H9 (cell line): ENCODE data around the gene CCR5. TPM values are rescaled to one million over a fixed set of nuclear protein-coding genes. Genes with fewer than 3 reads are reported as not detected.

Experiments used
- DNase-seq: peaks from one replicate; pipeline ENCODE4 v3.0.0-alpha.2; 2017
- H2AFZ ChIP-seq: one replicate; pipeline ENCODE4 v1.6.1; 2013; ENCODE audit warnings: mild to moderate bottlenecking, low read length, control low read depth, moderate library complexity
- H2AK5ac ChIP-seq: 2 replicates; pipeline ENCODE4 v1.6.1; 2013; ENCODE audit warnings: low read length, control low read depth, mixed read lengths; ENCODE audit not compliant: insufficient read length
- H2BK120ac ChIP-seq: one replicate; pipeline ENCODE4 v1.6.1; 2013; ENCODE audit warnings: low read depth, mild to moderate bottlenecking, low read length, control low read depth, inconsistent platforms; ENCODE audit not compliant: poor library complexity, severe bottlenecking
- H2BK12ac ChIP-seq: 2 replicates; pipeline ENCODE4 v1.6.1; 2013; ENCODE audit warnings: low read length, control low read depth, mixed read lengths, low read depth; ENCODE audit not compliant: insufficient read length
- H2BK15ac ChIP-seq: 2 replicates; pipeline ENCODE4 v1.6.1; 2013; ENCODE audit warnings: low read depth, low read length, control low read depth
- H2BK20ac ChIP-seq: one replicate; pipeline ENCODE4 v1.6.1; 2013; ENCODE audit warnings: low read depth, mild to moderate bottlenecking, low read length, control low read depth, inconsistent platforms; ENCODE audit not compliant: poor library complexity, severe bottlenecking
- H2BK5ac ChIP-seq: 2 replicates; pipeline ENCODE4 v1.6.1; 2013; ENCODE audit warnings: low read length, control low read depth, mixed read lengths; ENCODE audit not compliant: insufficient read length
- H3K14ac ChIP-seq: 2 replicates; pipeline ENCODE4 v1.6.1; 2013; ENCODE audit warnings: low read length, control low read depth; ENCODE audit not compliant: insufficient read depth
- H3K18ac ChIP-seq: 2 replicates; pipeline ENCODE4 v1.6.1; 2013; ENCODE audit warnings: low read depth, mild to moderate bottlenecking, mixed read lengths, low read length, control low read depth; ENCODE audit not compliant: insufficient read length
- H3K23ac ChIP-seq: 2 replicates; pipeline ENCODE4 v1.6.1; 2013; ENCODE audit warnings: low read length, control low read depth, mixed read lengths, low read depth; ENCODE audit not compliant: insufficient read length
- H3K23me2 ChIP-seq: 2 replicates; pipeline ENCODE4 v1.6.1; 2013; ENCODE audit warnings: low read depth, mild to moderate bottlenecking, mixed read lengths, low read length, control low read depth; ENCODE audit not compliant: insufficient read length, poor library complexity, severe bottlenecking
- H3K27ac ChIP-seq: 2 replicates; pipeline ENCODE4 v1.5.1; 2013; ENCODE audit warnings: low read length, control low read depth, mixed read lengths, low read depth; ENCODE audit not compliant: insufficient read length
- H3K27me3 ChIP-seq: 2 replicates; pipeline ENCODE4 v1.6.1; 2013; ENCODE audit warnings: low read length, control low read depth, inconsistent platforms; ENCODE audit not compliant: insufficient read depth
- H3K4ac ChIP-seq: 2 replicates; pipeline ENCODE4 v1.6.1; 2013; ENCODE audit warnings: low read depth, mild to moderate bottlenecking, control low read depth, inconsistent platforms, low read length, moderate library complexity
- H3K4me1 ChIP-seq: 2 replicates; pipeline ENCODE4 v1.6.1; 2013; ENCODE audit warnings: low read length, control low read depth, inconsistent platforms; ENCODE audit not compliant: insufficient read depth
- H3K4me2 ChIP-seq: 2 replicates; pipeline ENCODE4 v1.6.1; 2013; ENCODE audit warnings: low read length, control low read depth, mixed read lengths; ENCODE audit not compliant: insufficient read length, insufficient read depth
- H3K56ac ChIP-seq: 2 replicates; pipeline ENCODE4 v1.6.1; 2013; ENCODE audit warnings: low read depth, mild to moderate bottlenecking, mixed read lengths, low read length, control low read depth; ENCODE audit not compliant: insufficient read length
- H3K79me1 ChIP-seq: 2 replicates; pipeline ENCODE4 v1.6.1; 2013; ENCODE audit warnings: low read depth, mild to moderate bottlenecking, moderate library complexity, low read length, control low read depth, inconsistent platforms; ENCODE audit not compliant: insufficient read depth, poor library complexity, severe bottlenecking
- H3K79me2 ChIP-seq: 2 replicates; pipeline ENCODE4 v1.6.1; 2013; ENCODE audit warnings: low read length, control low read depth, inconsistent platforms; ENCODE audit not compliant: insufficient read depth
- H3K9ac ChIP-seq: 2 replicates; pipeline ENCODE4 v1.6.1; 2013; ENCODE audit warnings: low read length, control low read depth, mixed read lengths; ENCODE audit not compliant: insufficient read length; ENCODE audit errors: extremely low read depth
- H3K9me3 ChIP-seq: one replicate; pipeline ENCODE4 v1.6.1; 2013; ENCODE audit warnings: low read depth, low read length, inconsistent platforms; ENCODE audit not compliant: control insufficient read depth
- H3T11ph ChIP-seq: one replicate; pipeline ENCODE4 v1.6.1; 2013; ENCODE audit warnings: mild to moderate bottlenecking, low read length, control low read depth, inconsistent platforms
- H4K20me1 ChIP-seq: one replicate; pipeline ENCODE4 v1.6.1; 2013; ENCODE audit not compliant: control insufficient read depth, insufficient read length, insufficient read depth
- H4K5ac ChIP-seq: 2 replicates; pipeline ENCODE4 v1.6.1; 2013; ENCODE audit warnings: low read depth, mild to moderate bottlenecking, mixed read lengths, low read length, control low read depth; ENCODE audit not compliant: insufficient read length
- H4K8ac ChIP-seq: replicated peaks from 2 replicates; pipeline ENCODE4 v1.6.1; 2013; ENCODE audit warnings: low read length, control low read depth, mixed read lengths, low read depth; ENCODE audit not compliant: insufficient read length
- H4K91ac ChIP-seq: 2 replicates; pipeline ENCODE4 v1.6.1; 2013; ENCODE audit warnings: low read depth, mild to moderate bottlenecking, moderate library complexity, mixed read lengths, low read length, control low read depth; ENCODE audit not compliant: insufficient read length
- H3K27ac Mint-ChIP-seq, 3 experiments: 2 replicates in 2 of 3; 3 replicates in 1 of 3; pipeline ENCODE4 v1.8.0; 2020 to 2021; ENCODE audit warnings: mixed read lengths in 3 of 3, mild to moderate bottlenecking in 1 of 3, moderate library complexity in 1 of 3
- H3K27me3 Mint-ChIP-seq: 2 replicates; pipeline ENCODE4 v1.8.0; 2021; ENCODE audit warnings: low read depth, mild to moderate bottlenecking, moderate library complexity, mixed read lengths
- H3K36me3 Mint-ChIP-seq, 3 experiments: 2 replicates in 2 of 3; 3 replicates in 1 of 3; pipeline ENCODE4 v1.8.0; 2020 to 2021; ENCODE audit warnings: low read depth in 3 of 3, mixed read lengths in 3 of 3; ENCODE audit not compliant: insufficient read depth in 1 of 3
- H3K4me1 Mint-ChIP-seq, 2 experiments: 2 replicates each; pipeline ENCODE4 v1.8.0; 2020; ENCODE audit warnings: mixed read lengths in 2 of 2
- H3K4me3 Mint-ChIP-seq, 2 experiments: 2 replicates in 1 of 2; 3 replicates in 1 of 2; pipeline ENCODE4 v1.8.0; 2020 to 2021; ENCODE audit warnings: mild to moderate bottlenecking in 2 of 2, mixed read lengths in 2 of 2, moderate library complexity in 1 of 2
- H3K9me3 Mint-ChIP-seq, 2 experiments: 2 replicates in 1 of 2; 3 replicates in 1 of 2; pipeline ENCODE4 v1.8.0; 2020; ENCODE audit warnings: mild to moderate bottlenecking in 2 of 2, mixed read lengths in 2 of 2, moderate library complexity in 1 of 2
- CTCF ChIP-seq: fragments of 200-600 bp; sonication (generic); conservative IDR thresholded peaks from 3 replicates; pipeline ENCODE4 v1.8.0; 2021; ENCODE audit warnings: antibody characterized with exemption, mild to moderate bottlenecking
- WGBS: extraction: QIAGEN DNeasy Blood & Tissue Kit; methylation state at CpG from one replicate; pipeline ENCODE4 v1.1.7; 2013; ENCODE audit warnings: missing lambda C conversion rate, low lambda C conversion rate, mixed read lengths; ENCODE audit not compliant: insufficient read length; ENCODE audit errors: extremely low coverage; 5-methylcytosine and 5-hydroxymethylcytosine counted together
- total RNA-seq: library from RNA; stranded (reverse); gene quantifications from 2 replicates; pipeline ENCODE4 v1.2.1, GENCODE V29; 2021

The CCR5 gene
- total RNA-seq, 1 experiment from 2014 or later, result not detected

DNA sequence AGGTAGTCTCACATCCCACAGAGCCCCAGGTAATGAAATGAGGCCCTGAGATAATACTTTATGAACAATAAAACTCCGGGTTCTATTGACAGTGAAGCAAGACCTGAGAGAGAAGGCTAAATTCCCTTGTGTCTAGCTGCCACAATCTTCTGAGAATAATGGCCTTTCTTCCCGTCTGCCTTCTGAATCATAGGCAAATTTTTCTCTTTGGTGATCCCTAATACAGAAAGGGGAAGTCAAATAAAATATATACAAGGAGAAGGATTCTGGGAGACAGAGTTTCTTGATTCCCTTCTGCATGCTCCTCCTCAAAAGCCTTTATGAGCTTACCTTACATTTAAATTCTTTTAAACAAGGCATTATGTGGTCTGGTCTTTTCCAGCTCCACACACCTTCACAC is 46.7 kb upstream of the CCR5 start:
- Histone ChIP-seq H3K56ac (no peak overlapping the region), H3K9me3 (no peaks in the 10 kb centered on the region)

More for the DNA sequence above, 46.7 kb upstream of the CCR5 start:
- Histone ChIP-seq H4K91ac (no peak overlapping the region), H2BK5ac (no peak overlapping the region), H3K4me1 (no peaks in the 10 kb centered on the region), H2BK12ac (no peak overlapping the region), H3K23me2 (no peaks in the 10 kb centered on the region), H3K4ac (no peak overlapping the region), H4K8ac (no peak overlapping the region), H3K14ac (no peak overlapping the region), H3K18ac (no peak overlapping the region), H2BK120ac (no peak overlapping the region), H2AFZ (no peak overlapping the region), H3K27ac (no peak overlapping the region), H3K4me2 (no peak overlapping the region), H4K5ac (no peak overlapping the region), H4K20me1 (no peaks in the 10 kb centered on the region), H2AK5ac (no peak overlapping the region), H3K27me3 (no peaks in the 10 kb centered on the region; the same call in 1 of the 2 replicates), H3K23ac (no peak overlapping the region), H3T11ph (no peak overlapping the region), H3K9ac (no peak overlapping the region), H2BK15ac (no peak overlapping the region), H3K79me2 (no peaks in the 10 kb centered on the region), H3K79me1 (no peaks in the 10 kb centered on the region), H2BK20ac (no peak overlapping the region)
- Mint-ChIP-seq H3K9me3 (peaks cover 6 to 9% of the 10 kb centered on the region in 2 experiments; a peak in 3 of 5 replicates), H3K4me1 (no peaks in the 10 kb centered on the region), H3K27me3 (peaks cover 8% of the 10 kb centered on the region), H3K4me3 (no peak overlapping the region), H3K27ac (no peak overlapping the region), H3K36me3 (no peaks in the 10 kb centered on the region)
- no peak for DNase-seq
- TF ChIP-seq CTCF, result no peak
- WGBS, result no CpG with 5 or more reads among the region's 2 CpGs
